ENCODE data around the gene UNC13B.
A peak's percentile ranks its signal among the peaks of the same experiment; 100 is the strongest.
"Not testable (repeated sequence)": the region's sequence is repeated elsewhere in the genome, so short reads cannot be mapped to it uniquely, and the experiment has no call there.

UNC13B gene

DNA sequence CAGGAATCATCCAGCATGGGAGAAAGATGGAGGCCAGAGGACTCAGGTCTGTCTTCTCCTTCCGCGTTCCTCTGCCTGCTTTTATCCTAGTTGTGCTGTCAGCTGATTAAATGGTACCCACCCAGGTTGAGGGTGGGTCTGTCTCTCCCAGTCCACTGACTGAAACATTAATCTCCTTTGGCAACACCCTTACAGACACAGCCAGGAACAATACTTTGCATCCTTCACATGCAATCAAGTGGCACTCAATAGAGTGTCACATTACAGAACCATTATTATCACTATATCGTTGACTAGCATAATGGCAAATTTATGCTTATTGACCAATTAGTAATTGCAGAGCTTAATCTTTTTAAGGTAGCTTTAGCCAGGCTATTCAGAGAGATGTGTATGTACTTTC is 64.8 kb downstream of the UNC13B start:
- DNase-seq (ENCODE audit: low read depth), result no peak

DNA sequence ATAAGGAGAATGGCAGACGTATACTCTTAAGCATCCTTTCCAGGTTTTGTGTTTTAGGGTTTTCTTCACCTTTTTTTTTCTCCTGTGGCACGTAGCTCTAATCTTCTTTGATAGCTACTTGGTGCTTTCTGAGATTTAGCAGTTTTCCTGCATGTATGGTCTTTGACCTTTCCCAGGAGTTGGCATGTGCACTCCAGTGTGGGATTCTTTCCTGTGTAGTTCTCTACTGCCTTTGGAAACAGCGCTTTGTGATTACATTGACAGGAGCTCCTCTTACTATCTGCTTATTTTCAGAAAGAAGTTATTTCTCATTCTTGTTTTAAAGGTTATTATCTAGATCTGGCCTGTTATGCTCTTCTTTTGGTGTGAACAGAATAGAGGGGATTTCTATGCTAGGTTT is 65.5 kb downstream of the UNC13B start:
- peak; percentile 16 for DNase-seq (ENCODE audit: low read depth)

DNA sequence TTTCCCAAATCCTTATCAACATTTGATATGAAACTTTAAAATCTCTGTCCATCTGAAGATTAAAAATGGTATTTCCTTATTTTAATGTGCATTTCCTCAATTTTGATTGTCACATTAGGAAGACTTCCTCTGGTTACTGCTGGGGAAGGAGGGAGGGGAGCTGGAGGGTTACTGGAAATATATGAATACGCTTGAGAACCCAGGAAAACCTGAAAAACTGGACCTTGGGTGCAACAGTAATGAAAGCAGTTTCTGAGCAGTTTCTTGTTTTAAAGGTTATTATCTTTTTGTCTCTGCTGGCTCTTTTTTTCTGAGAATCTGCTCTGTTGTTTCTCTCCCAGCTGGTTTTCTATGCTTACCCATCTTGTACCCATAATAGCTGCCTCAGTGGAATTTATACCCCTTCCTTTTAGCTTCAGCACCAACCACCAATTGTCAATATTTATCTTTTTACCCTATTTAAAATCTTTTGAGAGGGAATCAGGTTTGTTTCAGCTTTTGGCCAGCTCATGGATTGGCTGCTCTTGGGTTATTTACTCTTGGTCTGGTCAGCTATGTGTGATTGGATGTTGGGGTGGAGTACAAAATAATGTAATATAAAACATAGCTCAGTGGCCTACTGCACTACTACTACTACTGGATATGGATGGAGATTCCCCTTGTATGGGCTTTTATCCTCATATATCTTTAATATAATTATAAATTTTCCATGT is 67.4 kb downstream of the UNC13B start:
- DNase-seq (ENCODE audit: low read depth), result no peak

DNA sequence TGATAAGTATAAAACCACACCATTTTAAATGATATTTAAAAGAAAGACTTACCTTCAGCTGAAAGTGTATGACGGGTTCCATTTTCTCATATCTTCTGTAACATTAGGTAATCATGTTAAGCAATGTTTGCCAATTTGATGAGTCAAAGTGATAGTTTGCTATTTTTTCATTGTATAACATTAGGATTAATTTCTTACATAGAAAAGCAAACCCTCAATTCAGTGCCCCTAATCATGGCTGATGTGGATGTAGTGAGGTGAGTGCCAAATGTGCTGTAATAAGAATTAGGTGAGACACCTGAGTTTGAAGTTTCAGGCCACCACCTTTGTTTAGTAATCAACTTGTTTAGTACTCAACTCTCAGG is 68.0 kb downstream of the UNC13B start:
- no peak for DNase-seq (ENCODE audit: low read depth)

DNA sequence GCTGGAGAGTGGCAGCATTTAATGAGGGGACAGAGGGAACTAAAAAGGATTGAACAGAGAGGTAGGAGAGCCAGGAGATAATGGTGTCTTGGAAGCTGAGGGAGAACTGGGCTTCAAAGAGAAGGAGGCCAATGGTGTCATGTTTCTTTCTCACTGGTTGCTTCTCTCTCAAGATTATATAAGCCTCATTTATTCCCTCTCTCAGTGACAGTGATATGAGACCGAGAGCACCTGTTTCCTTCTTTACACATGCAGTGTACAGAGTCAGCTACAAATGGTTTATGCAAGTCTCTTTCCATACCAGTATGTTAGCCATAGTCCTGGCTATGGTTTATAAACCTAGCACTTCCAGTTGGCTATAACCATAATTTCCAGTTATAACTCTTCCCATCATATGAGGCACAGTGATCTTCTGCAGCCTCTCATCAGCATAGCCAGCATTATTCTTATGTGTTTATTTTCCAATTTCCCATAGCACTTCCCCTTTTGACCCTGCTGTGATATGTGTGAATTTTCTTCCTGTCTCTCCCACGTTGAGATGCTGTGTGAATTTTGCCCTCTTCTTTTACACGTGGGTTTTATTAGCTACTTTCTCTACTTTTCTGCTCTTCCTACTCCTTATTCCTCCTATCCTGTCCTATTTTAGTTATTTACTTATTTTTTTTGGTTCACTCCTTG is 71.2 kb downstream of the UNC13B start:
- no peak for DNase-seq (ENCODE audit: low read depth)

DNA sequence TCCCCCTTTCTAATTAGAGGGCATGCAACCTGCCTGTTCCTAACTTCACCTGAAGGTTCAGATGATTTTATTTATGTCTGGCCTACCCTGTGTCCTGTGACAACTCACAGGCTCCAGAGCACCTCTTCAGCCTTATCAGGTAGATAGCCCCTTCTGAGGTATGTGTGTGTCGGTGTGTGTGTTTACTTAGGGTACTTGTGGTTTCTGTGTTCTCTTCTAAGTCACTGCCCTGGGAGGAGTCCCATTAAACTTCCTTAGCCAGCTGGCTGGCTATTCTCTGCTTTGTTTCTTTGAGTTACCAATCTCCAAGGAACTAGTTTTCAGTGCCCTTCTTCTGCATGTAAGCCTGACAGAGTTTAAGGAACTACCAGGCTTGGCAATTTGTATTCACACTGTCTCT is 74.9 kb downstream of the UNC13B start:
- DNase-seq (ENCODE audit: low read depth), result no peak

DNA sequence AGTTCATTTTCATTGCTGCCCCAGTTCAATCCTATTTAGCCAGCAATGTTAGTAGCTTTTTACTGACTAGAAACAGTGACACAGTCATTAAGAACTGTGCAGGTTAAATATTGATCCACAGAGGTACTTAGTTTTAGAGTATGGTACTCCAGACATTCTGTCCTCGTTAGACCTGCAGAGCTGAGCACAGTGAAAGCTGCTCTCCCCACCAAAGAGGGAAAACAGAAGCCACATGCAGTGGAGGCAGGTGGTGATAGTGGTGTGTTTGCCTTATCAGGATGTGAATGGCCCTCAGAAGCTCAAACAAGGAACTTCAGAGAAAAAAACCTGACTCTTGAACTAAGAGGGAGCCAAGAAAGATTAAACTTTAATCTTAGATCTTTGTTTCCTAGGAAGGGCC is 75.5 kb downstream of the UNC13B start:
- DNase-seq (ENCODE audit: low read depth), result no peak

DNA sequence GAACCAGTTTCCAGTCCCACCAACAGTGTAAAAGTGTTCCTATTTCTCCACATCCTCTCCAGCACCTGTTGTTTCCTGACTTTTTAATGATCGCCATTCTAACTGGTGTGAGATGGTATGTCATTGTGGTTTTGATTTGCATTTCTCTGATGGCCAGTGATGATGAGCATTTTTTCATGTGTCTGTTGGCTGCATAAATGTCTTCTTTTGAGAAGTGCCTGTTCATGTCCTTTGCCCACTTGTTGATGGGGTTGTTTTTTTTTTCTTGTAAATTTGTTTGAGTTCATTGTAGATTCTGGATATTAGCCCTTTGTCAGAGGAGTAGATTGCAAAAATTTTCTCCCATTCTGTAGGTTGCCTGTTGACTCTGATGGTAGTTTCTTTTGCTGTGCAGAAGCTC is 84.1 kb downstream of the UNC13B start:
- DNase-seq (ENCODE audit: low read depth), result not testable (repeated sequence)

DNA sequence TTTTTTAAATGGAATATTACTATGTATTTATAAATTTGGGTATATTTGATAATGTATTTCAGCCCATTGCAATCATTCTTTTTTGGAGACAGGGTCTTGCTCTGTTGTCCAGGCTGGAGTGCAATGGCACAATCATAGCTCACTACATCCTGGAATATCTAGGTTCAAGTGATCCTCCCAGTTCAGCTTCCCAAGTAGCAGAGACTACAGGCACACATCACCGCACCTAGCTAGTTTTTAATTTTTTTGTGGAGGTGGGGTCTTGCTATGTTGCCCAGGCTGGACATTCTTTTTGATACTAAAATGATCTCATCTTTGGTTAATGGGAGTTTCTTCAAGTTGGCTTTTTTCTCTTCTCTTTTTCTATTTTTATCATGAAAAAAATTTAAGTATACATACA is 91.3 kb downstream of the UNC13B start:
- no peak for DNase-seq (ENCODE audit: low read depth)

DNA sequence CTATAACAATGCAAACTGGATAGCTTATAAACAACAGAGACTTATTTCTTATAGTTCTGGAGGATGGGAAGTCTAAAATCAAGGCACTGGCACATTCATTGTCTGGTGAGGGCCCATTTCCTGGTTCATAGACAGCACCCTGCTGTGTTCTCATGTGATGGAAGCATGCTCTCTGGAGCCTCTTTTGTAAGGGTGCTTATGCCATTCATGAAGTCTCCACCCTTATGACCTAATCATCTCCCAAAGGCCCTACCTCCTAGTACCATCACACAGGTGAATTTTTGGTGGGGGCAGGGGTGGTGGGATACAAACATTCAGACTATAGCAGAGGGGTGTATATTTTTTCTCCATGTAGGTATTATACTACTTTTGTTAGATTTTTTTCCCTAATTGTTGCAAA is 92.4 kb downstream of the UNC13B start:
- DNase-seq (ENCODE audit: low read depth), result no peak

DNA sequence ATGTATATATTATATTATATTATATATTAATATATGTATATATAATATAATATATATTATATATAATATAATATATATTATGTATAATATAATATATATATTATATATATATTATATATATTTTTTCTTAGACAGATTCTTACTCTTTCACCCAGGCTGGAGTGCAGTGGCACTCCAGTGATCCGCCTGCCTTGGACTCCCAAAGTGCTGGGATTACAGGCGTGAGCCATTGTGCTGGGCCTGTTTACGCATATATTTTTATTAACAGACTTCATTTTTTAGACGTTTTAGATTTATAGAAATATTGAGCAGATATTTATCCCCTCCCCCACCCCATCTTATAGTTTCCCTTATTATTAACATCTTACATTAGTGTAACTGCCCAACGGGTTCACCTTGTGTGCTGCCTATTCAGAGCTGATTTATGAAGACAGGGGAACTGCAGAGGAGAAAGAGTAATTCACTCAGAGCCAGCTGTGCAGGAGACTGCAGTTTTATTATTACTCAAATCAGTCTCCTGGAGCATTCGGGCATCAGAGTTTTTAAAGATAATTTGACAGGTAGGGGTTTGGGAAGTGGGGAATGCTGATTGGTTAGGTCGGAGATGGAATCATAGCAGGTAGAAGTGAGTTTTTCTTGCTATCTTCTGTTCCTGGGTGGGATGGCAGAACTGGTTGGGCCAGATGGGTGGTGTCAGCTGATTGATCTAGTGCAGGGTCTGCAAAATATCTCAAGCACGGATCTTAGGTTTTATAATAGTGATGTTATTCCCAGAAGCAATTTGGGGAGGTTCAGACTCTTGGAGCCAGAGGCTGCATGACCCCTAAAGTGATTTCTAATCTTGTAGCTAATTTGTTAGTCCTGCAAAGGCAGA is 93.4 kb downstream of the UNC13B start:
- DNase-seq (ENCODE audit: low read depth), result no peak

DNA sequence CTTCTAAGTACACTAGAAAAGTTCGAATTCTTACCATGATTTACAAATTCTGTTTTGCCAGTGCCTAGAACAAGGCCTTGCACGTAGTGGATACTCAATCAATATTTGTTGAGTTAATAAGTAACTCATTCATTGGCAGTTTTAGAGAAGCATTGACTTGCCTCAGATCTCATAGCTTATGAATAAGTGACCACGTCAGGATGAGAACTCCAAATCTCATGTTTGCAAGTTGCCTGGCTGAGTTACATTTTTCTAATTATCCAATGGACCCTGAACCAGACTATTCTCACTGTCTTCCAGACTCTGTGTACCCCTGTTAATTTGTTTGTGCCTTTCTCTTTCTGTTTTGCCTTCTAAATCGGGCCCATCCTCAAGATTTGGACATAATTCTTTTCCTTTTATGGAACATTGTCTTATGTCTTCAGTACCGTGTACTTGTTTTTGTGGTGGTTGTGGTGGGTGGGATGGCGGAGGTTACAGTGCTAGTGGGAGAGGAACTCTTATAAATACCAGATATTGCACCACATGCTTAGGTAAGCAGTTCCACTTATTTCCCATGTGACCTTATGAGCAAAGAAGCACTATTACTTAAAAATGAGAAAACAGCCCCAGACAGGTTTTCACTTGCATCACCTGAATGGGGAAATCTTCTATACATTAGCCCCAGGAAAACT is 96.3 kb downstream of the UNC13B start:
- DNase-seq (ENCODE audit: low read depth), result no peak

DNA sequence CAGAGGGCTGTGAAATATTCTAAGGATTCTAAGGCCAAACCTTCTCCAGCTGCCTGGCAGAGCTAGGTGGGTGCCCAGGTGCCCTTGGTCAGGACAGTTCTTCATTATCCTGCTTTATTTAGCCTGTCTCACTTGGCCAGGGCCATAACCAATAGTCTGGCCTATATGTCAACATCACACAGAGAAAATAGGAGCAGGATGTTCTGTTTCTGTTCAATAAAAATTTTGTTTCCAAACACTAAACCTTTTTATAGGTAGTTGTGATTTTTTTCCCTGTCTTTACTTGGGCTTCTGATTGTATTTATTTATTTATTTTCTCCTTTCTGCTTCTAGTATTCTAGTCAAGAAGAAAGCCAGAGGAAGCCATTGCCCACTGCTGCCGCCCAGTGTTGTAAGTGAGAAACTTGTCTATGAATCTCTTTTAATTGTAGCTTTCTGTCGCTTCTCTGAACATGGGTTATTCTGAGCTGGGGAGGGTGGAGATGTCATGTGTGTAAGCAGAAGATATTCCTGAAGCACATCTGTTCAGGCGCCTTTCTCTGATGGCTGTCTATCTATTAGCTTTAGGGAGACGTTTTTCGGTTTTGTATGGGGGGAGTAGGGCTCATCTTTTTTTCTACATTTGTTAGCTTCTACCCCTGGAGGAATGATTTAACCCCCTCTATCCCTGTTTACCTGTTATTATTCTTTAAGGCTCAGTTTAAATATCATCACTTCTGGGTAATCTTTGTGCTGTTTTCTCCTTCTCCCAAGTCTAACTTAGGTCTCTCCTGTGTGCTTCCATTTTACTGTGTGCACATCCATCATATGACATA is 97.1 kb downstream of the UNC13B start:
- DNase-seq (ENCODE audit: low read depth), result peak; percentile 78

DNA sequence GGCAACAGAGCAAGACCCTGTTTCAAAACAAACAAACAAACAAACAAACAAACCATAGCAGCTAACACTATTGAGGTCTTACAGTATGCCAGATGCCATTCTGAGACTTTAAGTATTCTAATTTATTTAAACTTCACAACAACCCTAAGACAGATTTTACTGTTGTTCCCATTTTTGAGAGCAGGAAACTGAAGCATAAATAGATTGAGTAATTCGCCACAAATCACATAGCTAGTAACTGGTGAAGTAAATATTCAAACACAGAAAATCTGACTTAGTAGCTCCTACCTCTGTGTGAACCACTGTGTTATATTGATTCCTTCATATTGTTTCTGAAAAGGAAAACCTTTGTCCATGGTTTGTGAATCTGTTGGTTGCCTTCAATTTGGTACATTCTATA is 98.4 kb downstream of the UNC13B start:
- DNase-seq (ENCODE audit: low read depth), result no peak

DNA sequence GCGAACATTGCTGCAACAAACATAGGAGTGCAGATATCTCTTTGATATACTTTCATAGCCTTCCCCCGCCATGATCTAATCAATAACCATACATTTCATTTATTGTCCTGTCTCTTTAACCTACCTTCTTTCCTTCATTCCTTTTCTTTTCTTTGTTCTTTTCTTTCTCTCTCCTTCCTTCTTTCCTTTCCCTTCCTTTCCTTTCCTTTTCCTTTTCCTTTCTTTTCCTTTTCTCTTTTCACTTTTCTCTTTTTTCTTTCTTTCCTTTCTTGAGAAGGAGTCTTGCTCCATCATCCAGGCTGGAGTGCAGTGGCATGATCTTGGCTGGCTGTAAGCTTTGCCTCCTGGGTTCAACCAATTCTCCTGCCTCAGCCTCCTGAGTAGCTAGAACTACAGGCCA is 100.3 kb downstream of the UNC13B start:
- DNase-seq (ENCODE audit: low read depth), result no peak

DNA sequence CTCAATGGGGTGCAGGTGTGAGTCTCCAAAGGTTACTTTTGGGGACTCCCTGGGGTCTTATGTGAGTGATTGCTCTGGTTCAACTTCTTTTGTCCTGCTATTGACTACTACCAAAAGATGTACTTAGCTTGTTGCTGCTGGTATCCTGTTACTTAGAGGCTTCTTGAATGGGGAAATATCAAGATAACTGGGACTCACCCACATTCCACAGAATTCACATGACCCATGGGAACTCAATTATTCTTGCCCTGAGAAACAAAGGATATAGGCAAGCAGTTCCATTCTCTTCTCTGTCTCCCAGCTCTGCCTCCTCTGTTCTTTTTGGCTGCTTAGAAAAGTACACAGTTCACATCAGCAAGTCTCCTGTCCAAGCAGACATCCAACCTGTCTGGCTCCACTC is 105.9 kb downstream of the UNC13B start:
- DNase-seq (ENCODE audit: low read depth), result peak; percentile 85

DNA sequence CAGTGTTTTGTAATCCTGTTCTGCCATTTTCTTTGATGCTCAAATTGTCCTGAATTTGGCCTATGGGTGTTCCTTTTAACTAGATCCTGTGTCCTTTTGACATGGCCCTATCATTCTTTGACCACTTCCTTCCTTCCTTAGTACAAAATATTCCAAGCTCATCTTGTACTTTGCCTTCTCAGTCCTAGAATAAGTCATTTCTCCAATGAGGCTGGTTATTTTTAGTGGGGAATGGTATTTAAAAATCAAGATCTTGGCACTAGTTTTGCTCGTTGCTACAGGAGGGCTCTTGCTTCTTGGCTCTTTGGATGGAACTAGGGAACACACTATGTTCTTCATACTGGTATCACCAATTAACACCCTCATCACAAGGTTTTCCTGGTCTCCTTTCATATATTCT is 108.1 kb downstream of the UNC13B start:
- DNase-seq (ENCODE audit: low read depth), result no peak

DNA sequence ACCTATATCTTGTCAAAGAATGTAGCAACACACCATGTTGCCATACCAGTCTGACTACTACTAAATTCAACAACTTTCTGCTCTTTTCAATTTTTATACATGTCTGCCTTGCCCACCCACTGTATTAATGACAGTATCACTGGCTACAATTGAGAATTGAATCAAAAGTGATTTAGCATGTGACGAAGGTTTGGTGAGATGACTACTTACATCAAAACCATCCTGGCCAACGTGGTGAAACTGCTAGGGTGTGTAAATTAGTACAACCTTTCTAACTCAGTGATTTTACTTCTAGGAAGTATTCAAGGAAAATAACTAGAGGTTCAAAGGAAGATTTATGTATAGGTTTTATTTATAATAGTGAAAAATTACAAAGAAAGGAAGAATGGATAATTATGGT is 109.8 kb downstream of the UNC13B start:
- no peak for DNase-seq (ENCODE audit: low read depth)

DNA sequence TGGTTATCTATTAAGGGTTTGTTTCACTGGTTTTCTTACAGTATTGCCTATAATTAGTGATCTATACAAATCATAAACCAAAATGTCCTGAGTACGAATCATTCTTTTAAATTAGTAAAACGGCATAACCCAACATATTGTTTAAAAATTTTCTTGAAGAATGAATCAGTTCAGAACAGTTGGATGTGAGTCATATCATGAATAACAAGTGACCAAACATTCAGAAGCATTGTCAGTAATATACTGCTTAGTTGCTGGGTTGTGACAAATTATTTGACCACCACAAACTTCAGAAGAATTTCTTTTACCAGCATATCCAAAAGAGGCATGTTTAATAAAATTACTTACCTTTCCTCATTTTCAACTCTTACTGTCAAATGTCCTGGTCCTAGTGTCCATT is 111.2 kb downstream of the UNC13B start:
- peak; percentile 52 for DNase-seq (ENCODE audit: low read depth)

DNA sequence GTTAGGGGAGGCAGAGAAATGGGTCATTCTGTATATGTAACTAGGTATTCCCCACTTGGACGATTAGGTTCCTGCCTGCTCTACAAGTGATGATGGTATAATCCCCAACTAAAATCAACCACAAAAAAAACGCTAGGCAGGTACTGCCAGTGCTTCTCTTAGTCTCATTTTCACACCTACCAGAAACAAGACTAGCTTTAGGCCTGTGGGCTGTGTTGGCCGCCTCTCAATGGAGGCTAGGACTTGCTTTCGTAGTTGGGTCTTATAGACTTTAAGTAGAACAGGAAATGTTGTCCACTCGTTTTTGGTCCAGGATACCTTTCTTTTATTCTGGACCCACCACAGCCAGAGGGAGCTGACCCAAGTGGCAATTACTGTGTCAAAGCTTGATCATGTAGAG is 111.8 kb downstream of the UNC13B start:
- no peak for DNase-seq (ENCODE audit: low read depth)

DNA sequence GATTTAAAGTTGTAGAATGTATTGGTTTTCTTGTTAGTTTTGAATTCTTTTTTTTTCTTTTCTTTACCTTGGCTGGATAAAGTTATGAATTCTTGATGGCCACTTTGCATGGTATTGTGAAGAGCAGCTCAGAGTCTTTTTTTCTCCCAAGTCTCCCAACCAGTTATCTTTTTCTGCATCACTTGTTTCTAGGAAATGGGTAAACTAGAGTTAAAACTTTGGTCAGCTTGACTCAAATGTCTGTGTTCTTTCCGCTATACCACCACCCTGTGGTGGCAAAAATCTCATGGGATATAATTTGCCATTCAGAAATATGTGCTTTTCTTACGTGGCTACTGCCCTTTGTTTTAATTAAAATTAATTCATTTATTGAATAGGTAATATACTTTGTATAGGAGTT is 113.2 kb downstream of the UNC13B start:
- DNase-seq (ENCODE audit: low read depth), result no peak

DNA sequence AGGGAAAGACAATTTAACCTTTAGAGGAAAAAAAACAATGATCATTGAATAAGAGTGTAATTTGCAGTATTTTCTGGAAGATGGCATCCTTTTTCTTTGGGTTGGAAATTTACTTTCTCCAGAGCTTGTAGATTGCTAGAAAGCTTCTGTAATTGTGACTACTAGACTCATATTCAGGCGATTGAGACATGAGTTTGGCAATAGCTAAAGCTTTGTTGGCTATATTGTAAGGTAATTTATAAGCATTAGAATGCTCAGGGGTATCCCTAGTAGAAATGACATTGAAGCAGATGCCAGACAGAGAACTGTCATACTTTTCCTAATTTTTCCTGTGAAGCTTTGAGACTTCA is 115.3 kb downstream of the UNC13B start:
- DNase-seq (ENCODE audit: low read depth), result no peak

All from amniotic epithelial cell (primary cell).